Testis (tissue), 3 donors: ENCODE results near the gene MYOZ1. TPM values are rescaled to one million over a fixed set of nuclear protein-coding genes. Genes with fewer than 3 reads are reported as not detected.

ENCODE experiments used
- DNase-seq: peaks from one replicate; pipeline ENCODE4 v3.0.0-alpha.2; 2019
- H3K27ac ChIP-seq, 2 donors: fragments of 200-600 bp; sonication (generic); one replicate each; pipeline ENCODE4 v1.5.1; 2019
- H3K27me3 ChIP-seq: fragments of 200-600 bp; sonication (generic); one replicate; pipeline ENCODE4 v1.5.1; 2019
- H3K36me3 ChIP-seq: fragments of 200-600 bp; sonication (generic); one replicate; pipeline ENCODE4 v1.5.1; 2017; ENCODE audit warnings: low read depth; ENCODE audit errors: missing control alignments
- H3K4me1 ChIP-seq: fragments of 200-600 bp; sonication (generic); one replicate; pipeline ENCODE4 v1.5.1; 2019
- H3K4me3 ChIP-seq, 2 donors: fragments of 200-600 bp; sonication (generic); one replicate each; pipeline ENCODE4 v1.5.1; 2017 to 2019
- H3K9me3 ChIP-seq: fragments of 200-600 bp; sonication (generic); one replicate; pipeline ENCODE4 v1.5.1; 2017
- POLR2A ChIP-seq: fragments of 450-650 bp; IDR thresholded peaks from one replicate; pipeline ENCODE4 v1.6.1; 2017; ENCODE audit warnings: antibody characterized with exemption, mild to moderate bottlenecking, moderate library complexity
- WGBS, 2 donors: methylation state at CpG; one replicate each; pipeline ENCODE4 v1.1.5; 2018; 5-methylcytosine and 5-hydroxymethylcytosine counted together
- intact Hi-C: fragments of 100-400 bp; cut with DNase I; formaldehyde crosslinking; loops from one replicate; pipeline ENCODE4 v1.15.1; 2023; ENCODE audit warnings: low total_unique reads
- polyA plus RNA-seq: library from polyadenylated mRNA; stranded (reverse); fragments of 350-450 nt; fragmentation: Illumina TruSeq; extraction: RNeasy Lipid Tissue Mini Kit (QIAGEN cat#74804); gene quantifications from one replicate; pipeline ENCODE4 v1.2.3, GENCODE V29; 2014; ENCODE audit warnings: low read depth, low replicate concordance; ENCODE audit not compliant: insufficient read depth
- total RNA-seq, 2 donors: library from RNA; depleted of rRNA; stranded (reverse); fragments of >200 nt; gene quantifications; one replicate each; pipeline ENCODE4 v1.2.3, GENCODE V29; 2016
- TF ChIP-seq, protein P1 (sequence below), 3 experiments: fragments of 450-650 bp in 2 of 3; fragments of 200-600 bp in 1 of 3; sonication (generic) in 1 of 3; IDR thresholded peaks; one replicate each; pipeline ENCODE4 v1.5.1; 2016 to 2019; ENCODE audit warnings: antibody characterized with exemption in 3 of 3, mild to moderate bottlenecking in 2 of 3, moderate library complexity in 1 of 3

MYOZ1 gene
- total and polyA plus RNA-seq, 3 donors from 2014 or later, result 2.4 to 10.5 (median 3.2) TPM

GRCh38 chr10:73601486-73601921 lies 39.8 kb downstream of the MYOZ1 start:
- H3K9me3 ChIP-seq, result no peaks in the 10 kb centered on the region
- H3K4me3 ChIP-seq, result no peak overlapping the region
- DNase-seq, result no peak
- intact Hi-C loops, result no loop called here
- 62 to 71% methylated on average over 3 of the region's 3 CpGs for WGBS, 2 donors
- H3K4me1 ChIP-seq, result no peaks in the 10 kb centered on the region
- H3K36me3 ChIP-seq, result no peaks in the 10 kb centered on the region
- H3K27me3 ChIP-seq, result no peaks in the 10 kb centered on the region
- no peak for TF ChIP-seq POLR2A
- TF ChIP-seq, protein P1, sequence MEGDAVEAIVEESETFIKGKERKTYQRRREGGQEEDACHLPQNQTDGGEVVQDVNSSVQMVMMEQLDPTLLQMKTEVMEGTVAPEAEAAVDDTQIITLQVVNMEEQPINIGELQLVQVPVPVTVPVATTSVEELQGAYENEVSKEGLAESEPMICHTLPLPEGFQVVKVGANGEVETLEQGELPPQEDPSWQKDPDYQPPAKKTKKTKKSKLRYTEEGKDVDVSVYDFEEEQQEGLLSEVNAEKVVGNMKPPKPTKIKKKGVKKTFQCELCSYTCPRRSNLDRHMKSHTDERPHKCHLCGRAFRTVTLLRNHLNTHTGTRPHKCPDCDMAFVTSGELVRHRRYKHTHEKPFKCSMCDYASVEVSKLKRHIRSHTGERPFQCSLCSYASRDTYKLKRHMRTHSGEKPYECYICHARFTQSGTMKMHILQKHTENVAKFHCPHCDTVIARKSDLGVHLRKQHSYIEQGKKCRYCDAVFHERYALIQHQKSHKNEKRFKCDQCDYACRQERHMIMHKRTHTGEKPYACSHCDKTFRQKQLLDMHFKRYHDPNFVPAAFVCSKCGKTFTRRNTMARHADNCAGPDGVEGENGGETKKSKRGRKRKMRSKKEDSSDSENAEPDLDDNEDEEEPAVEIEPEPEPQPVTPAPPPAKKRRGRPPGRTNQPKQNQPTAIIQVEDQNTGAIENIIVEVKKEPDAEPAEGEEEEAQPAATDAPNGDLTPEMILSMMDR (IDR thresholded peaks at IDR 0.05), result no peak
- no peak overlapping the region for H3K27ac ChIP-seq

- no peaks in the 10 kb centered on the region for H3K36me3 ChIP-seq
- H3K27ac ChIP-seq, result no peak overlapping the region
- peaks cover 2% of the 10 kb centered on the region for H3K4me1 ChIP-seq
- no peak overlapping the region for H3K4me3 ChIP-seq
- WGBS, 2 donors, result 93% methylated on average over 1 of the region's 1 CpG; no CpG with 5 or more reads in 1 of the 2 donors
- H3K27me3 ChIP-seq, result no peaks in the 10 kb centered on the region
- intact Hi-C loops, result no loop called here
- TF ChIP-seq, protein P1 (IDR thresholded peaks at IDR 0.05), result no peak
- no peak for TF ChIP-seq POLR2A
- H3K9me3 ChIP-seq, result no peaks in the 10 kb centered on the region
- no peak for DNase-seq
Observed at GRCh38 chr10:73597346-73597745, 43.9 kb downstream of the MYOZ1 start.

GRCh38 chr10:73593812-73594211 lies 47.5 kb downstream of the MYOZ1 start:
- TF ChIP-seq, protein P1 (IDR thresholded peaks at IDR 0.05), result no peak
- peaks cover 16% of the 10 kb centered on the region for H3K4me1 ChIP-seq
- H3K9me3 ChIP-seq, result no peaks in the 10 kb centered on the region
- intact Hi-C loops, result no loop called here
- no peaks in the 10 kb centered on the region for H3K27me3 ChIP-seq
- no peak for DNase-seq
- no peaks in the 10 kb centered on the region for H3K36me3 ChIP-seq
- WGBS, 2 donors, result 65 to 66% methylated on average over 5 of the region's 5 CpGs
- no peak overlapping the region for H3K27ac ChIP-seq
- no peak overlapping the region for H3K4me3 ChIP-seq

- intact Hi-C loops, result no loop called here
- Histone ChIP-seq H3K4me1 (peaks cover 16% of the 10 kb centered on the region), H3K4me3 (no peak overlapping the region), H3K27me3 (no peaks in the 10 kb centered on the region), H3K9me3 (no peaks in the 10 kb centered on the region), H3K27ac (peak overlapping the region in 1 of 2 donors; percentile 75), H3K36me3 (no peaks in the 10 kb centered on the region)
- DNase-seq, result no peak
- TF ChIP-seq POLR2A, result no peak
- TF ChIP-seq, protein P1 (IDR thresholded peaks at IDR 0.05), result no peak
- WGBS, 2 donors, result 84 to 91% methylated on average over 4 of the region's 4 CpGs
Observed at GRCh38 chr10:73593110-73593509, 48.2 kb downstream of the MYOZ1 start.

GRCh38 chr10:73591935-73592699 lies 49.2 kb downstream of the MYOZ1 start:
- TF ChIP-seq POLR2A, result no peak
- TF ChIP-seq, protein P1 (IDR thresholded peaks at IDR 0.05), result no peak
- peak; percentile 80 for DNase-seq
- intact Hi-C loops, result no loop called here
- Histone ChIP-seq H3K4me1 (peaks cover 19% of the 10 kb centered on the region), H3K36me3 (no peaks in the 10 kb centered on the region), H3K27me3 (no peaks in the 10 kb centered on the region), H3K9me3 (no peaks in the 10 kb centered on the region), H3K4me3 (no peak overlapping the region), H3K27ac (peak overlapping the region; percentile 65 to 75)
- WGBS, 2 donors, result 37 to 41% methylated on average over 3 of the region's 3 CpGs
